NT2/D1 (cell line): ENCODE measurements around the gene C3orf33.

Experiments used
- DNase-seq: peaks from one replicate; pipeline ENCODE4 v3.0.0-alpha.2; 2011; ENCODE audit warnings: low read depth, low spot score
- H3K27me3 ChIP-seq: 2 replicates; pipeline ENCODE4 v1.6.0; 2011; ENCODE audit warnings: mild to moderate bottlenecking; ENCODE audit not compliant: insufficient read length, insufficient read depth
- H3K36me3 ChIP-seq: 2 replicates; pipeline ENCODE4 v1.6.1; 2011; ENCODE audit warnings: mild to moderate bottlenecking, low read length, mixed read lengths; ENCODE audit not compliant: insufficient read depth, insufficient read length
- H3K4me1 ChIP-seq: 2 replicates; pipeline ENCODE4 v1.5.1; 2011; ENCODE audit not compliant: insufficient read depth, insufficient read length
- H3K4me3 ChIP-seq: 2 replicates; pipeline ENCODE4 v1.5.1; 2011; ENCODE audit warnings: low read depth; ENCODE audit not compliant: insufficient read length
- H3K9ac ChIP-seq: 2 replicates; pipeline ENCODE4 v1.6.0; 2011; ENCODE audit warnings: low read depth; ENCODE audit not compliant: insufficient read length
- H3K9me3 ChIP-seq: 2 replicates; pipeline ENCODE4 v1.5.1; 2011; ENCODE audit warnings: mild to moderate bottlenecking, low read length; ENCODE audit not compliant: insufficient read depth
- SUZ12 ChIP-seq: IDR thresholded peaks from 2 replicates; pipeline ENCODE4 v1.6.1; 2011; ENCODE audit not compliant: insufficient read length, insufficient read depth; ENCODE audit errors: extremely low read depth
- YY1 ChIP-seq: IDR thresholded peaks from 2 replicates; pipeline ENCODE4 v1.6.1; 2011; ENCODE audit not compliant: insufficient read length, insufficient read depth
- ZNF274 ChIP-seq: IDR thresholded peaks from 2 replicates; pipeline ENCODE4 v1.6.1; 2011; ENCODE audit warnings: mild to moderate bottlenecking, low read depth, low read length

C3orf33 gene

GRCh38 chr3:155745795-155746550 is 60.1 kb downstream of the C3orf33 start:
- no peak for DNase-seq
- TF ChIP-seq SUZ12 (no peak), ZNF274 (no peak), YY1 (no peak)
- Histone ChIP-seq H3K9me3 (no peaks in the 10 kb centered on the region), H3K4me1 (peaks cover 4% of the 10 kb centered on the region), H3K36me3 (no peaks in the 10 kb centered on the region), H3K4me3 (peak overlapping the region; percentile 25), H3K9ac (peak overlapping the region; percentile 57), H3K27me3 (no peaks in the 10 kb centered on the region)

GRCh38 chr3:155744626-155745324 is 61.3 kb downstream of the C3orf33 start, which contains the start of gene PLCH1:
TSS of gene PLCH1 (minus strand) at chr3:155745071. CDS start at chr3:155704224, 40,847 bp downstream.
- DNase-seq: peak; percentile 86
- TF ChIP-seq YY1 (no peak), SUZ12 (no peak), ZNF274 (no peak)
- Histone ChIP-seq H3K36me3 (no peaks in the 10 kb centered on the region), H3K4me3 (peak within 1 kb of the TSS; percentile 95), H3K9me3 (no peaks in the 10 kb centered on the region), H3K4me1 (peaks cover 4% of the 10 kb centered on the region), H3K9ac (peak within 1 kb of the TSS; percentile 90), H3K27me3 (no peaks in the 10 kb centered on the region)

- Histone ChIP-seq H3K27me3 (no peaks in the 10 kb centered on the region), H3K9me3 (no peaks in the 10 kb centered on the region), H3K9ac (peak overlapping the region; percentile 90), H3K4me3 (peak overlapping the region; percentile 95), H3K4me1 (peaks cover 4% of the 10 kb centered on the region), H3K36me3 (no peaks in the 10 kb centered on the region)
- no peak for DNase-seq
- TF ChIP-seq SUZ12 (no peak), YY1 (no peak), ZNF274 (no peak)
Observed at GRCh38 chr3:155744010-155744625, 62.0 kb downstream of the C3orf33 start.

- H3K4me3 ChIP-seq: peak overlapping the region; percentile 95
- H3K9me3 ChIP-seq: no peaks in the 10 kb centered on the region
- peaks cover 4% of the 10 kb centered on the region for H3K4me1 ChIP-seq
- peak overlapping the region; percentile 90 for H3K9ac ChIP-seq
- H3K27me3 ChIP-seq: no peaks in the 10 kb centered on the region
- no peak for DNase-seq
- TF ChIP-seq SUZ12 (no peak), ZNF274 (no peak), YY1 (no peak)
- H3K36me3 ChIP-seq: no peaks in the 10 kb centered on the region
Observed at GRCh38 chr3:155743606-155744005, 62.5 kb downstream of the C3orf33 start.

GRCh38 chr3:155742349-155742965 is 63.6 kb downstream of the C3orf33 start:
- no peak for TF ChIP-seq ZNF274
- no peak for TF ChIP-seq SUZ12
- no peak for TF ChIP-seq YY1
- no peaks in the 10 kb centered on the region for H3K9me3 ChIP-seq
- no peaks in the 10 kb centered on the region for H3K4me1 ChIP-seq
- no peaks in the 10 kb centered on the region for H3K36me3 ChIP-seq
- no peak for DNase-seq
- no peak overlapping the region for H3K9ac ChIP-seq
- no peak overlapping the region for H3K4me3 ChIP-seq
- no peaks in the 10 kb centered on the region for H3K27me3 ChIP-seq

- no peaks in the 10 kb centered on the region for H3K36me3 ChIP-seq
- H3K9me3 ChIP-seq: no peaks in the 10 kb centered on the region
- no peaks in the 10 kb centered on the region for H3K27me3 ChIP-seq
- no peak for DNase-seq
- TF ChIP-seq YY1 (no peak), ZNF274 (no peak), SUZ12 (no peak)
- H3K9ac ChIP-seq: no peak overlapping the region
- H3K4me3 ChIP-seq: no peak overlapping the region
- no peaks in the 10 kb centered on the region for H3K4me1 ChIP-seq
Observed at GRCh38 chr3:155741603-155742002, 64.5 kb downstream of the C3orf33 start.
